HG02852 (cell line): ENCODE measurements around the gene FOXO1.

Source experiments
- ATAC-seq: cut with Tn5 transposase; IDR thresholded peaks from one replicate; pipeline ENCODE4 v1.9.1; 2021; ENCODE audit warnings: mild to moderate bottlenecking, moderate library complexity; ENCODE audit not compliant: unreplicated experiment

FOXO1 gene

DNA sequence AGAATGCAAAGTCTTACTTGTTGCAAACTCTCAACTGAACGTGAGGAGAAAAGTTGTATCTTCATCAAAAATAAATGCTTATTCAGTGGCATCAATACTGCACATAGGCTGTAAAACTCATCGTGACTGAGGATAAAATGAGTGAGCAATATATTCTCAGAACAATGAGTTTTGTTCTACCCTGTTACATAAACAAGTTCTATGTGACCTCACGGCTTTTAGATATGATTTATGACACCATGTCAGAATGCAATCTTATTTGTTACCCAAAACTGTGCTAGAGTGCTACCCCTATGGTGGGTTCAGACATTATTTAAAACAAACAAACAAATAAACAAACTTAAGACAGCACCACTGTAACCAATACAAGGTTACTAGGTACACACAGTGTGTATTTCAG lies 55.4 kb downstream of the FOXO1 start:
- ATAC-seq, result no peak

DNA sequence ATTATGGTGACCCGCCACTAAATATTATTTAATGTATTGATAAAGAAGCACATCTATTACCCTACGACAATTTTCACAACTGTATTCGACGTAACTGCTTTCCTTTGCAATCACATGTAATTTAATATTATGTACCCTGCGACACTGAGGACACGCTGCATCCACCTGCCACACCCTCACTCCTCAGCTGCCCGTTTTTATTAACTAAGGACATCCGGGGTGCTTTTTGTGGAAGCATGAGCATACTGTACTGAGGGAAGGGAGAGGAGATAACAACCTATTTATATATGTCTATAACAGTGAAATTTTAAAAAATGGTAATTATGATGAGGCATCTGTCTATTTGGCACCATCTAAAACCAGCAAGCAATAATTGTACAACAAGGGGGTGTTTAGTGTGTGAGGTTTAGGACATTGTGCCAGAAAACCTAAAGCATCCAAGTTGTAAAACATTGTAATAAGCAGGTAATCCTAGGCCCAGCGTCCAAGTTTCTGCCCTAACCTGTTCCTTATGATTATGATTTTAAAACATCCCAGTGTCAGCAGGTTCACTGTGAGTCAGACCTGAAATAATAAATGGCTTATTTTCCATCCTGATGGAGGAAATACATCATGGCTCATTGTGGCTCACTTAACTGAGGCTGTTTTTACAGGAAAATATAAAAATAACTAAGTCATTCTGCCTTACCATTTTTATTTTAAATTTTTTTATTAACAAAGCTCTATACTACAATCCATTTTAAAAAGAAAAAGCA lies 56.3 kb downstream of the FOXO1 start:
- ATAC-seq, result no peak

DNA sequence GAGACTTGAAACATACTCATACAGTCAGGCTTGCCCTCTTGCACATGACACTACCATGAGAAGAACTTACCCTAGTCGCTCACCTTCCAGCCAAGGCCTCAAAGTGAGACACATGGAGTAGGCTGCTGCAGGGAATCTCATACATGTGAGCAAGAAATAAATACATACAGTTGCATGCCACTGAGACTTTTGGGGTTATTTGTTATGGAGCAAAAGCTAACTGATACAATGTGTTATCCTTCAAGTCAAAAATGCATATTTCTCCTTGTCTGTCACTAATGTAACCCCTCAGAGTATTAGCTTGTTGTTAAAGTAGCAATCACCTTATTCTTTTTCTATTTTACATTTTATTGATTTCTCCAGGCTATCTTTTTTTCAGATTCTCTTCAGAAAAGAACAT lies 58.1 kb downstream of the FOXO1 start:
- no peak for ATAC-seq

- no peak for ATAC-seq
These were observed 60.9 kb downstream of the FOXO1 start for GRCh38 chr13:40605573-40605972.

GRCh38 chr13:40604135-40604534 lies 62.3 kb downstream of the FOXO1 start:
- ATAC-seq, result no peak

DNA sequence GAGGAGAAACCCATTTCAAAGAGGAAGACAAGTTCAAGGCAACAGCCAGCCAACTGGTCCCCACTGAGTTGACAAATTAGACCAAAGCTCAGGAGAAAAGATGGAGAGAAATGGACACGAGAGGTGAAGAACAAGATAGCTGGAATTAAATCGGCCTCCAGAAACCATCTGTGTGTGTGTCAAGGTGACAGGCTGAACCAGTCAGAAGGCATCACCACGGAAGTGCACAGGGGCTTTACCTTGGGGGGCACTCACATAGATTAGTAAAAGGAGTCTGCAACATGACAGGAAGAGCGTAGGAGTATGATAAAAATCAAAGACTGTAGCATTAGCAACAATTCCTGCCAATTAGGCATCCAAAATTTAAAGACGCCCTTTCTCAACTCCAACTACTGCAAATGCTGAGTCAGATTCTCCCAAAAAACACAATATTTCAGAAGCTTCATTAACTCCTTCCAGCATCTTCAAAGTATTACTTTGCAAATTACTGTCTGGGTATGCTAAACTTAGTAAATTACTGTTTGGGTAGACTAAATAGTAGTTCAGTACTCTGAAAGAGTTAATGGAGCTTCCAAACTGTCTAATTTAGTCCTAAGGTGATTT lies 66.2 kb downstream of the FOXO1 start:
- ATAC-seq, result no peak

- ATAC-seq, result no peak
These were observed 66.7 kb downstream of the FOXO1 start for GRCh38 chr13:40599747-40600146.

DNA sequence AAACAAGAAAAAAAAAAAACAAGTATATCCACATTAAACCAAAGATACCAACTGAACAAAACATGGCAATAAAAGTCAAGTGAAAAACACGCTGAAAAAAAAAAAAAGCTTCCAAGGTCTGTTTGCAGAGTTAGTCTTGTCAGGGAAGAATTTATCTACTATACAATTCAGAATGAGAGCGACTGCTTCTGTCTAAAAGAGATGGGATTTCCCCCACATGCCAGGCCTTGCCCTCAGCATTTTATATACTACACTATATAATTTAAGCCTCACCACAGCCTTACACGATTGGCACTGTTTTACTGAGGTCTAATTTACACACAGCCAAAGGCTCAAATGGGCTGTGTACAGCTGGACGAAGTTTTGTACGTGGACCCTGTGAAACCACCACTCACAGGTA lies 67.3 kb downstream of the FOXO1 start:
- ATAC-seq, result no peak

- ATAC-seq, result no peak
These were observed 67.9 kb downstream of the FOXO1 start for GRCh38 chr13:40598569-40598968.

GRCh38 chr13:40597735-40598365 lies 68.6 kb downstream of the FOXO1 start:
- ATAC-seq, result no peak

DNA sequence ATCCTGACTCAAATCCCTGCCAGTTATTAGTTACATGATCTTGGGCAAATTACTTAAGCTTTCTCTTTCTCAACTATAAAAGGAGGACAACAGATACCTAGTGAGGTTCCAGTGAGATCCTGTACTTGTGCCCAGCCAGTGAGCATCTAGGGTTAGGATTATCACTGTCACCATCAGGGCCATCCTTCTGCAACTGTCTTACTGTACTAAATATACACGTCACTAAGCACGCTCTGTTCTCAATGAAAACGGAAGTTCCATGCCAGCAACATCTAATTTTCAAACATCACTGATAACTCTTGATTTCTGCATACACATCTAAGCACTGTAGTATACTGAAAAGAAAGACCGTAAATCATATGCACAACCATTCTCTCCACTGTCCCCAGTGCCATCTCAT lies 70.0 kb downstream of the FOXO1 start:
- no peak for ATAC-seq

GRCh38 chr13:40595693-40596092 lies 70.7 kb downstream of the FOXO1 start:
- ATAC-seq, result no peak

DNA sequence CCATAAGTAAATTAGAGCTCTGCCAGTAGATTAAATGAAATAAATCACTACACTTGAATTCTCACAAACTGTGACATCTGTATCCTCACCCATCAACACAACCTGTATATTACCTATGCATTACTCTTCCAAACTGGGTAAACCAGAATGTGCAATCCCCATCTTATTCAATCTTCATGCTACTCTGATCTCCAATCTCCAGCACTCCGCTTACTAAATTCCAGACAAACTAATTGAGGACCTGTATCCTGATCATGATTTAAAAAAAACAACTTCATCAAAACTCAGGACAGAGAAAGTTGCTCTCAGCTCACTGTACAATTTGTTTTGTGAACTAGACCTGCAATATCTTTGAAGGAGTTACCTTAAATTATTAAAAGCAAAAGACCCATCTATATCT lies 74.4 kb downstream of the FOXO1 start:
- no peak for ATAC-seq

GRCh38 chr13:40591091-40591490 lies 75.3 kb downstream of the FOXO1 start:
- no peak for ATAC-seq

DNA sequence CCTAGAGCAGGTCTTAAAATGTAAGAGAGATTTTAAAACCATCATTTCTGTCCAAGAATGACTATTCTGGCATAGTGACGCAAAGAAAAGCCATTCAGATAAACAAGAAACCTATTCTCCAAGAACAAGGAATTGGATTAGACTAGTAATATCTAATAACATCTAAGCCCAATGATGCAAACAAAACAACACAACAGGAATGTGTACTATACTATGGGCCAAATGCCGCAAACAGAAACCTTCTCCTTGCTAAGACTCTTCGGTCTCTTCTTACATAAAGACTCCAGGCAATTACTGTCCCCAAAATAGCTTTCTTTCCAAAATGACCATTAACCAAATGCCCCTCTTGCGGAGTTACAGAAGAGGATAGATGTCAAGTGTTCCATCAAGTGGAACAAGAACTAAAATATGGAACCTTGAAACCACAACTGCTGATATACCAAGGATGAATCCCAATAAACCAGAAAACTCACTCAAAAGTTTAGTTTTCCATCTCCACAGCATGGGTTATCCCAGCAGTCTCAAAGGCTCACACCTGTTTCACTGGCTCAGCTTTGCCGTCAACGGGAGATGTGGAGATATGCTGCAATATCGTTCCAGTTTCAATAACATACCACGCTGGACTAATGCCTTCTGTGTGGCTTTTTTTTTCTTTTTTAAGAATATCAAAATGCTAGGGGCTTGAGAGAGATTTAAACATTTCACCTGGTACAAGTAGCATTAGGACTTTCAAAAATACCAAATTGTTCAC lies 76.2 kb downstream of the FOXO1 start:
- no peak for ATAC-seq

DNA sequence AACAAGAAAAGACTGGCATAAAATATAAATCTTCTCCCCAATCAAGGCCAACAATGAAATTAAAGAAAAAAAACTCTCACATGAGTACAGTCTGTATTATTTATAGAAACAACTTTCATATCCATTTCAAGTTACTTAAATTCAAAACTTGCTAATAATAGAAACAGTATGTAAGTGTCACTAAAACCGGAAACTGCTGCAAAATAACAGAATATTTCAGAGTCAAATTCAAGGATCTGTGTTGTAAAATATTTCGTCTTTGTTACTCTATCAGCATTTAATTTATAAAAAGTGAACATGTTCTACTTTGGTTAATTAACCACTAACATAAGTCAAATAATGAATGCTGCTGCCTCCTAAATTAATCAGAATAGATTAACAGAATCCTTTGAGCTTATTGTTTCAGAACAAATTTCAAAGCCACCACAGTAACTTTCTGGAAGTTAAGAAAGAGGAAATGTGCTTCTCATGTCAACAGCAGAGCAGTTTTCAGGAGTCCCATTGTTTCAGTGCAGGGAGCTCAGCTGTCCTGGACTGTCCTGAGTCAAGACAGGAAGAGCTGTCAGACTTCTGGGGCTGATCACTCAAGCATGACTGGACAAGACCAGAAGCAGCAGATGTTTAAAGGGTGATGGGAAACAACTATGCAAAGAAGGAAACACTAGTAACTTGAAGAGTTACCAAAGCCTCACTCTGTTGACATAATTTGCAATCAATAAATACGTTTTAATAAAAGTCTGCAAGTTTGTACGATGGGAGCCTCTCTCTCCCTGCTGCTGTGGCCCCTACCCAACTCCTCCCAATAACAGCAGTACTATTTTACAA lies 76.9 kb downstream of the FOXO1 start:
- ATAC-seq, result peak; percentile 91

DNA sequence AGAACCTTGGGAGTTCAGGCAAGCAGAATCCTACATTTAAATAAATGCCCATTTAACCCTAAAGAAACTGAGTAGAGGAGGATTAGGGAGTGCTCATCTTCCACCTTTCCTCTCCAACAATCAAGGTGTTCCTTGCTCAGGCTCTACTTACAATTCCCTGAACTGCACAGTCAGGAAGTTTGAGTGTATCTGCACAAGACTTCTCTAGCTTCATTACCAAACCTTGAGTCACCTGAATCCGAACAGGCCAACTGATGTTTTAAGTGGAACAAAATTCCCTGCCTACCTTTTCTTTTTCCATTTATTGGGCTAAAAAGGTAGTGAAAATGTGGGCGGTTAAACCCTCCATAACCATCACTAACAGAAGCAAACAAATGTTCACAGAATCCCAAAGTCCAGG lies 78.3 kb downstream of the FOXO1 start:
- no peak for ATAC-seq

- ATAC-seq, result no peak
These were observed 79.4 kb downstream of the FOXO1 start for GRCh38 chr13:40586886-40587565.

DNA sequence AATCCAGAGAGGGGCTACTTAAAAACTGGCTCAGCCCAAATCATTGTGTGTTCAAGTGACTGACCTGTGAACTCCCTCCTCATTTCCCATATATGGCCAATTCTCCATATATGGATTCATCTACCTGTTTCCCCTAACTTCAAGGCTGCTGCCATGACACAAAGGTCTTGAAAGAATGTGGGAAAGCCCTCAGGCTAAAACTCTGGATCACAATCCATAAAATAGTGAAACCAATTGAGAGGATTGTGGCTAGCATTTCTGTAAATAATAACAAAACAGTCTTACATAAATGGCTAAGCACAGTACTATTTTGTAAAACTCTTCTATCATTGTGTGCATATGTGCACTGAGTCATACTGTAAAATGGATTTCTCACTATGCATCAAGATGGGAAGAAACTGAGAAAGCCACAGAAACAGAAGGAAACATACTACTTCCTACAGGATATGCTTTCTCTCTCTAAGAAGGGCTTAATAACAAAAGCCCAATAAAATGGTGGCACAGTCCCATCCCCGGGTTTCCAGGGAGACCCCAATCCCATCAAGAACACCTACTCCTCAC lies 80.5 kb downstream of the FOXO1 start:
- ATAC-seq, result no peak

DNA sequence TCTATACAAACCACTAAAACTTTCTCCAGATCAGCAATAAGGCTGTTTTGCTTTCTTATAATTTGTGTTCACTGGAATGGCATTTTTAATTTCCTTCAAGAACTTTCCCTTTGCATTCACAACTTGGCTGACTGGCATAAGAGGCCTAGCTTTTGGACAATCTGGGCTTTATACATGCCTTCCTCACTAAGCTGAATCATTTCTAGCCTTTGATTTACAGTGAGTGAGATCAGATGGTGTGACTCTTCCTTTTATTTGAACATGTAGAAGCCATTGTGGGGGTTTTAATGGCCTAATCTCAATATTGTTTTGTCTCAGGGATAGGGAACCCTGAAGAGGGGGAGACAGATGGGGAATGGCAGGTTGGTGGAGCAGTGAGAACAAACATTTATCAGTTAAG lies 82.7 kb downstream of the FOXO1 start:
- no peak for ATAC-seq
